Skeletal muscle tissue (tissue), 4 donors: ENCODE data around the gene HCFC1R1. TPM values are rescaled to one million over a fixed set of nuclear protein-coding genes. Genes with fewer than 3 reads are reported as not detected.
A peak's percentile ranks its signal among the peaks of the same experiment; 100 is the strongest.
"Not testable (repeated sequence)": the region's sequence is repeated elsewhere in the genome, so short reads cannot be mapped to it uniquely, and the experiment has no call there.

ENCODE experiments used
- H3K27ac ChIP-seq: one replicate; pipeline ENCODE4 v1.7.0; 2013; ENCODE audit warnings: mild to moderate bottlenecking, low read depth, low read length, inconsistent platforms
- H3K27me3 ChIP-seq, 3 donors: one replicate each; pipeline ENCODE4 v1.7.0; 2013; ENCODE audit warnings: low read length in 3 of 3; ENCODE audit not compliant: control insufficient read depth in 3 of 3, insufficient read depth in 3 of 3
- H3K36me3 ChIP-seq, 3 donors: one replicate each; pipeline ENCODE4 v1.7.0; 2013; ENCODE audit warnings: low read length in 3 of 3; ENCODE audit not compliant: control insufficient read depth in 3 of 3, insufficient read depth in 3 of 3
- H3K4me1 ChIP-seq, 3 donors: one replicate each; pipeline ENCODE4 v1.7.0; 2013; ENCODE audit warnings: low read length in 3 of 3, mild to moderate bottlenecking in 3 of 3; ENCODE audit not compliant: control insufficient read depth in 3 of 3, insufficient read depth in 3 of 3
- H3K4me3 ChIP-seq, 3 donors: one replicate each; pipeline ENCODE4 v1.7.0; 2013; ENCODE audit warnings: low read length in 3 of 3
- H3K9ac ChIP-seq, 3 donors: one replicate each; pipeline ENCODE4 v1.7.0; 2013; ENCODE audit warnings: low read length in 3 of 3, mild to moderate bottlenecking in 3 of 3, moderate library complexity in 2 of 3, low read depth in 1 of 3
- H3K9me3 ChIP-seq, 3 donors: one replicate each; pipeline ENCODE4 v1.7.0; 2013; ENCODE audit warnings: low read length in 3 of 3; ENCODE audit not compliant: control insufficient read depth in 3 of 3
- total RNA-seq: library from RNA; depleted of rRNA; stranded (reverse); fragments of >200 nt; gene quantifications from one replicate; pipeline ENCODE4 v1.2.3, GENCODE V29; 2014
- donor health status: Osteomylitis.

Gene HCFC1R1, protein sequence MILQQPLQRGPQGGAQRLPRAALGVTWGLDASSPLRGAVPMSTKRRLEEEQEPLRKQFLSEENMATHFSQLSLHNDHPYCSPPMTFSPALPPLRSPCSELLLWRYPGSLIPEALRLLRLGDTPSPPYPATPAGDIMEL
- 14.1 TPM for total RNA-seq

- H3K4me3 ChIP-seq = peak within 1 kb of the TSS; percentile 85 to 96 (median 92)
- H3K9ac ChIP-seq = peak within 1 kb of the TSS; percentile 85 to 95 (median 89)
- H3K9me3 ChIP-seq = no peaks in the 10 kb centered on the region
- peaks cover 14 to 23% (median 19%) of the 10 kb centered on the region in 3 donors for H3K36me3 ChIP-seq
- H3K27ac ChIP-seq = peak within 1 kb of the TSS; percentile 97
- H3K27me3 ChIP-seq = peaks cover 3 to 4% (median 4%) of the 10 kb centered on the region in 3 donors
- peaks cover 36 to 48% (median 38%) of the 10 kb centered on the region in 3 donors for H3K4me1 ChIP-seq
Measured at GRCh38 chr16:3023669-3024478, at the start of gene HCFC1R1, which contains the start of gene THOC6. HCFC1R1 (minus strand) TSS chr16:3023942; CDS start chr16:3023941, 1 bp downstream. THOC6 (plus strand) TSS chr16:3024035; CDS start chr16:3024327, 292 bp downstream.

DNA sequence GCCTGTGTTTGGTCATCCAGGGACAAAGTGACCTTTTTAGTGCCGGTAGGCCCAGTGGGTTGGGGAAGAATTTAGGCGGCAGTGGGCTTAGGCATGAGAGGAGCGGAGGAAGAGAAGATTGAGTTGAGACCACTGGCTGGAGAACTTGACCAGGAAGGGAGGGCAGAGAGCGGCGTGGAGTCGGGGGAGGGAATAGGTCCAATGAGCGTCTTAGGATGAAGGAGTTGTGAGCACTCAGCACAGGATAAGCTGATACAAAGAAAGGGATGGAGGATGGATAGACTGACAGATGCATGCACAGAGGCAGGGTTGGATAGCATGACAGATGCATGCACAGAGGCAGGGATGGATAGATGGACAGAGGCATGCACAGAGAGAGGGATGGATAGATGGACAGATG is 49.7 kb upstream of the HCFC1R1 start:
- Histone ChIP-seq H3K9me3 (no peaks in the 10 kb centered on the region), H3K27me3 (peaks cover 0 to 4% (median 4%) of the 10 kb centered on the region in 3 donors), H3K9ac (no peak overlapping the region), H3K36me3 (peaks cover 0 to 8% (median 1%) of the 10 kb centered on the region in 3 donors), H3K4me3 (no peak overlapping the region), H3K27ac (no peak overlapping the region), H3K4me1 (peaks cover 0 to 7% (median 6%) of the 10 kb centered on the region in 3 donors)

DNA sequence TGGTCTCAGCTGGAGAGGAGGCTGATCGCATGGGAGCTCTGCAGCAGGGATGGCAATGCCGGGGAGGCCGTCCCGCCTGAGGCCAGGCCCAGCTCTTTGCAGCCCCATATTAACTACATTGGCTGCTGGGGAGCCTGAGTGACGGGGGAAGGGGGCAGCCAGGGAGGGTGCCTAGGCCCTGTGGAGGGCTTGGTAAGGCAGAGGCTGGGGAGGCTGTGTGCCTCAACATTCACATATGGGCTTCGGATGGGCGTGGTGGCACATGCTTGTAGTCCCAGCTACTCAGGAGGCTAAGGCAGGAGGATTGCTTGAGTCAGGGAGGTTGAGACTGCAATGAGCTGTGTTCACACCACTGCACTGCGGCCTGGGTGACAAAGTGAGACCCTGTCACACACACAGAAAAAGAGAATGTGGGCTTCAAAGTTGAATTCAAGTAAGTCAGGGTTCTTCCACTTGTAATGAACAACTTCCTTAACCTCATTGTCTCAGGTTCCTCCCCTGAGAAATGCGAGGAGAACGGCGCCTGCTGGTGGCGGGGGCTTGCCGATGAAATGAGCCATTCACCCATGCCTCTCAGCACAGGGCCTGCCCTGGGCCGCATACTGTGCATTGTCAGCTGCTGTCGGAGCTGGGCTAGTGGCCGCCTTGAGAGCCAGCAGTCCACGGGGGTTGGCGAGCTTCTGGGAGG is 49.0 kb upstream of the HCFC1R1 start:
- H3K4me3 ChIP-seq, H3K9me3 ChIP-seq, H3K9ac ChIP-seq, H3K27ac ChIP-seq, H3K27me3 ChIP-seq: not testable (repeated sequence)
- peaks cover 0 to 11% (median 7%) of the 10 kb centered on the region in 3 donors for H3K36me3 ChIP-seq
- peaks cover 6 to 13% (median 6%) of the 10 kb centered on the region in 3 donors for H3K4me1 ChIP-seq

- not testable (repeated sequence) for H3K9me3 ChIP-seq, H3K9ac ChIP-seq, H3K27ac ChIP-seq, H3K4me3 ChIP-seq, H3K27me3 ChIP-seq
- peaks cover 0 to 11% (median 7%) of the 10 kb centered on the region in 3 donors for H3K36me3 ChIP-seq
- H3K4me1 ChIP-seq = peaks cover 6 to 19% (median 8%) of the 10 kb centered on the region in 3 donors
Measured at GRCh38 chr16:3072148-3072547, 48.4 kb upstream of the HCFC1R1 start.

DNA sequence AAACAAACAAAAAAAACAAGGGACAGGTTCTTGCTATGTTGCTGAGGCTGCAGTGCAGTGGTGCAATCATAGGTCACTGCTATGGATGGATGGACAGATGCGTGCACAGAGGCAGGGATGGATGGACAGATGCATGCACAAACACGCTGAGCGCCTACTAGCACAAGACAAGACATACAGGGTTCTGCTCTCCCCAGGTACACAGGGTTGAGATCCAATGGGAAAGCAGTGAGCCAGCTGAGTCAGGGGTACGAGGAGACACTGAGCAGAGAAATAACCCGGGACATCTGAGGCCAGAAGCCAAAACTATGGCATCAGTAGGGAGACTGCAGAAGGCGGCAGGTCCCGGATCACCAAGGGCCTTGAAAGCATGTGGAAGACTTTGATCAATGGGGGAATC is 47.9 kb upstream of the HCFC1R1 start:
- H3K4me3 ChIP-seq = no peak overlapping the region
- no peak overlapping the region for H3K27ac ChIP-seq
- H3K27me3 ChIP-seq = peaks cover 0 to 4% (median 4%) of the 10 kb centered on the region in 3 donors
- no peak overlapping the region for H3K9ac ChIP-seq
- peaks cover 6 to 22% (median 13%) of the 10 kb centered on the region in 3 donors for H3K4me1 ChIP-seq
- H3K9me3 ChIP-seq = no peaks in the 10 kb centered on the region
- peaks cover 0 to 11% (median 7%) of the 10 kb centered on the region in 3 donors for H3K36me3 ChIP-seq

DNA sequence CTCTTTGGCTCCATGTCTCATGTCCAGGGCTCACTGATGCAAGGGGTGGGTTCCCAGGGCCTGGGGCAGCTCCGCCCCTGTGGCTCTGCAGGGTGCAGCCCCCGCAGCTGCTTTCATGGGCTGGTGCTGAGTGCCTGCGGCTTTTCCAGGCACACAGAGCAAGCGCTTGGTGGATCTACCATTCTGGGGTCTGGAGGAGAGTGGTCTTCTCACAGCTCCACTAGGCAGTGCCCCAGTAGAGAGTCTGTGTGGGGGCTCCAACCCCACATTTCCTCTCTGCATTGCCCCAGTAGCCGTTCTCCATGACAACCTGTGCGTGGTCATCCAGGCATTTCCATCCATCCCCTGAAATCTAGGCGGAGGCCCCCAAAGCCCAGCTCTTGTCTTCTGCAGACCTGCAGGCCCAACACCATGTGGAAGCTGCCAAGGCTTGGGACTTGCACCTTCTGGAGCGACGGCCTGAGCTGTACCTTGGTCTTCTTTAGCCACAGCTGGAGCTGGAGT is 46.9 kb upstream of the HCFC1R1 start:
- H3K9ac ChIP-seq = no peak overlapping the region
- peaks cover 15 to 32% (median 23%) of the 10 kb centered on the region in 3 donors for H3K4me1 ChIP-seq

GRCh38 chr16:3069146-3069545 is 45.4 kb upstream of the HCFC1R1 start:
- not testable (repeated sequence) for H3K27ac ChIP-seq, H3K4me3 ChIP-seq, H3K9ac ChIP-seq, H3K27me3 ChIP-seq, H3K9me3 ChIP-seq
- Histone ChIP-seq H3K36me3 (peaks cover 0 to 11% (median 7%) of the 10 kb centered on the region in 3 donors), H3K4me1 (peaks cover 26 to 41% (median 33%) of the 10 kb centered on the region in 3 donors)

More for the DNA sequence above, 46.9 kb upstream of the HCFC1R1 start:
- Histone ChIP-seq H3K27me3 (peaks cover 0 to 4% (median 4%) of the 10 kb centered on the region in 3 donors), H3K4me3 (no peak overlapping the region), H3K9me3 (no peaks in the 10 kb centered on the region), H3K36me3 (peaks cover 0 to 11% (median 7%) of the 10 kb centered on the region in 3 donors), H3K27ac (no peak overlapping the region)

GRCh38 chr16:3068487-3068886 is 44.7 kb upstream of the HCFC1R1 start:
- Histone ChIP-seq H3K9me3 (no peaks in the 10 kb centered on the region), H3K4me3 (no peak overlapping the region), H3K36me3 (peaks cover 0 to 11% (median 7%) of the 10 kb centered on the region in 3 donors), H3K9ac (peak overlapping the region in 2 of 3 donors; percentile 10 to 16), H3K27me3 (peaks cover 0 to under 1% (median 0%) of the 10 kb centered on the region in 3 donors), H3K27ac (no peak overlapping the region), H3K4me1 (peaks cover 22 to 40% (median 33%) of the 10 kb centered on the region in 3 donors)

- Histone ChIP-seq H3K27ac (no peak overlapping the region), H3K9ac (peak overlapping the region in 2 of 3 donors; percentile 73 to 89), H3K9me3 (no peaks in the 10 kb centered on the region), H3K4me1 (peaks cover 27 to 43% (median 40%) of the 10 kb centered on the region in 3 donors), H3K27me3 (no peaks in the 10 kb centered on the region), H3K4me3 (peak overlapping the region; percentile 24 to 85 (median 84)), H3K36me3 (peaks cover 0 to 11% (median 7%) of the 10 kb centered on the region in 3 donors)
Measured at GRCh38 chr16:3066440-3066748, 42.7 kb upstream of the HCFC1R1 start.
